HepG2 (cell line): ENCODE measurements around the gene CELSR3. TPM values are rescaled to one million over a fixed set of nuclear protein-coding genes. Genes with fewer than 3 reads are reported as not detected.

ENCODE experiments used
- AGO1 ChIP-seq: fragments of 200-400 bp; formaldehyde crosslinking; IDR thresholded peaks from 2 replicates; pipeline ENCODE4 v1.6.1; 2017; ENCODE audit warnings: mild to moderate bottlenecking, low read depth, low read length, moderate library complexity; ENCODE audit not compliant: poor library complexity, severe bottlenecking
- CAMTA2 ChIP-seq: sonication (generic); formaldehyde crosslinking; IDR thresholded peaks from 2 replicates; pipeline ENCODE4 v1.4.0; 2020; ENCODE audit warnings: mild to moderate bottlenecking, missing genetic modification reagents, borderline replicate concordance
- FOXK1 ChIP-seq: sonication (generic); formaldehyde crosslinking; IDR thresholded peaks from 2 replicates; pipeline ENCODE4 v1.4.0; 2020; ENCODE audit warnings: low read depth, missing genetic modification reagents, borderline replicate concordance
- IKZF1 ChIP-seq: fragments of 450-650 bp; IDR thresholded peaks from 2 replicates; pipeline ENCODE4 v1.7.1; 2016
- KAT8 ChIP-seq: IDR thresholded peaks from 2 replicates; pipeline ENCODE4 v1.6.1; 2016; ENCODE audit warnings: missing genetic modification reagents, missing compliant biosample characterization
- NFIC ChIP-seq: IDR thresholded peaks from 2 replicates; pipeline ENCODE4 v1.6.1; 2012; ENCODE audit warnings: mild to moderate bottlenecking, low read length, inconsistent platforms
- PTBP1 ChIP-seq: fragments of 200-400 bp; formaldehyde crosslinking; IDR thresholded peaks from 2 replicates; pipeline ENCODE4 v1.6.1; 2018; ENCODE audit warnings: low read length, low read depth; ENCODE audit not compliant: poor library complexity, severe bottlenecking
- SP1 ChIP-seq, 2 experiments: fragments of 450-650 bp in 1 of 2; sonication (generic) in 1 of 2; formaldehyde crosslinking in 1 of 2; IDR thresholded peaks; 2 replicates each; pipeline versions ENCODE4 v1.4.0 to v1.6.1; 2016 to 2020; ENCODE audit warnings: missing genetic modification reagents in 1 of 2
- TEAD3 ChIP-seq: optimal IDR thresholded peaks from 2 replicates; pipeline ENCODE3; 2016; ENCODE audit warnings: borderline replicate concordance
- TRIM24 ChIP-seq: sonication (generic); formaldehyde crosslinking; IDR thresholded peaks from 2 replicates; pipeline ENCODE4 v1.8.0; 2022; ENCODE audit warnings: mild to moderate bottlenecking, missing genetic modification reagents
- polyA plus RNA-seq, 8 experiments: library from polyadenylated mRNA; depleted of rRNA in 3 of 8; stranded (reverse) in 7 of 8; unstranded in 1 of 8; fragments of >200 nt; fragmentation: Illumina TruSeq in 4 of 8; extraction: Trizol in 4 of 8; gene quantifications; 2 replicates each; pipeline versions ENCODE4 v1.2.1 to v1.2.3, GENCODE V29; 2011 to 2016; ENCODE audit warnings: low read depth in 4 of 8, missing spikeins in 1 of 8, mixed read lengths in 1 of 8; ENCODE audit not compliant: insufficient read depth in 1 of 8
- total RNA-seq, 5 experiments: library from RNA; depleted of rRNA; stranded (reverse); fragments of >200 nt; fragmentation: Illumina TruSeq; extraction: Trizol; gene quantifications; 2 replicates each; pipeline ENCODE4 v1.2.3, GENCODE V29; 2016; ENCODE audit warnings: low read depth in 1 of 5
- TF ChIP-seq, protein P1 (sequence below): sonication (generic); formaldehyde crosslinking; IDR thresholded peaks from 2 replicates; pipeline ENCODE4 v1.9.0; 2022; ENCODE audit warnings: low read depth, missing genetic modification reagents
- TF ChIP-seq, protein P2 (sequence below): sonication (generic); formaldehyde crosslinking; IDR thresholded peaks from 2 replicates; pipeline ENCODE4 v1.5.0; 2020; ENCODE audit warnings: mild to moderate bottlenecking, missing genetic modification reagents
- TF ChIP-seq, protein P3 (sequence below): sonication (generic); formaldehyde crosslinking; conservative IDR thresholded peaks from 2 replicates; pipeline ENCODE4 v1.4.0; 2020; ENCODE audit warnings: missing genetic modification reagents
- TF ChIP-seq, protein P4 (sequence below): sonication (generic); formaldehyde crosslinking; IDR thresholded peaks from 2 replicates; pipeline ENCODE4 v1.8.1; 2022; ENCODE audit warnings: low read depth, mild to moderate bottlenecking, missing genetic modification reagents
- TF ChIP-seq, protein P5 (sequence below): IDR thresholded peaks from 2 replicates; pipeline ENCODE4 v1.6.1; 2018; ENCODE audit warnings: missing genetic modification reagents, mild to moderate bottlenecking, missing compliant biosample characterization
- TF ChIP-seq, protein P6 (sequence below): sonication (generic); formaldehyde crosslinking; IDR thresholded peaks from 2 replicates; pipeline ENCODE4 v1.5.1; 2020; ENCODE audit warnings: missing genetic modification reagents, mild to moderate bottlenecking, borderline replicate concordance
- TF ChIP-seq, protein P7 (sequence below): sonication (generic); formaldehyde crosslinking; IDR thresholded peaks from 2 replicates; pipeline ENCODE4 v1.9.0; 2021; ENCODE audit warnings: missing genetic modification reagents, borderline replicate concordance

Gene CELSR3
- total and polyA plus RNA-seq, 2 of the 13 experiments (the other 11 are each of a cell fraction or from before 2014, with no cell fraction given), result 5.4 to 6.7 TPM

DNA sequence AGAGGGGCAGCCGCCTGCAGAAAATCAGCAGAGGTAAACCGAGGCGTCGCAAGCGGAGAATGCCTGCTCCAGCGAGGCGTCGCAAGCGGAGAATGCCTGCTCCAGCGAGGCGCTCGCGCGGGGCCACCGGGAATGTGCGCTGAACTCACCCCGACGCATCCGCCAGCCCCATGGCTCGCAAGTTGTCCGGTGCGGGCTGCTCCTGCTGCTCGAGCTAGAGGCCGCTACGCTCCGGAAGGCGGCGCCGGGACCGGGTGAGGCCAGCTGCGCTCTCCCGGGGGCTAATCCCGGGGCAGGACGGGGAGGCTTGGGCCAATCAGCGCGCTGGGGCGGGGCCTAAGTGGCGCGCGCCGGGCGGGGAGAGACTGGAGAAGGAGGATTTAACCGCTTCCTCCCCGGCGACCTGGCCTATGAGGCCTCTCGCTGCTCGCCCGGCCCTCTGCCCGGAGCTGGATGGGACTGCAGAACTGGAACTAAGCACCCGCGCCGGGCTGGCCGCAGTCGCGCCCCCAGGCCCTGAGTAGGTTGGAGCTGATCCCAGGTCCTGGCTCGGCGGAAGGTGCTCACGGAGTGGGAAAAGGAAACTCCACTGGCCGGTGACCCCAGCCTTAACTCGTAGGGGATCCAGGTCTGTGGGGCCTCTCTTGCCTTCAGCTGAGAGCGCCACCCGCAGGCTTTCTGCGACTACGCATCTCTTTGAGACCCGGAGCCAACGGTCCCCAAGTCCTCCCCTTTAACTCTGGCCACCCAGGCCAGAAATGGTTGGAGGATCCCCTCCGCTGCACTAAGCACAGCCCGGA, 27.3 kb downstream of the CELSR3 start, which contains the start of gene SLC26A6 (continued):
- TF ChIP-seq, protein P1, sequence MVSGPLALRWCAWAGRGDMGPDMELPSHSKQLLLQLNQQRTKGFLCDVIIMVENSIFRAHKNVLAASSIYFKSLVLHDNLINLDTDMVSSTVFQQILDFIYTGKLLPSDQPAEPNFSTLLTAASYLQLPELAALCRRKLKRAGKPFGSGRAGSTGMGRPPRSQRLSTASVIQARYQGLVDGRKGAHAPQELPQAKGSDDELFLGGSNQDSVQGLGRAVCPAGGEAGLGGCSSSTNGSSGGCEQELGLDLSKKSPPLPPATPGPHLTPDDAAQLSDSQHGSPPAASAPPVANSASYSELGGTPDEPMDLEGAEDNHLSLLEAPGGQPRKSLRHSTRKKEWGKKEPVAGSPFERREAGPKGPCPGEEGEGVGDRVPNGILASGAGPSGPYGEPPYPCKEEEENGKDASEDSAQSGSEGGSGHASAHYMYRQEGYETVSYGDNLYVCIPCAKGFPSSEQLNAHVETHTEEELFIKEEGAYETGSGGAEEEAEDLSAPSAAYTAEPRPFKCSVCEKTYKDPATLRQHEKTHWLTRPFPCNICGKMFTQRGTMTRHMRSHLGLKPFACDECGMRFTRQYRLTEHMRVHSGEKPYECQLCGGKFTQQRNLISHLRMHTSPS, result peak; percentile 71
- peak; percentile 49 for TF ChIP-seq TEAD3 (CRISPR knock-in tag)
- TF ChIP-seq, protein P2, sequence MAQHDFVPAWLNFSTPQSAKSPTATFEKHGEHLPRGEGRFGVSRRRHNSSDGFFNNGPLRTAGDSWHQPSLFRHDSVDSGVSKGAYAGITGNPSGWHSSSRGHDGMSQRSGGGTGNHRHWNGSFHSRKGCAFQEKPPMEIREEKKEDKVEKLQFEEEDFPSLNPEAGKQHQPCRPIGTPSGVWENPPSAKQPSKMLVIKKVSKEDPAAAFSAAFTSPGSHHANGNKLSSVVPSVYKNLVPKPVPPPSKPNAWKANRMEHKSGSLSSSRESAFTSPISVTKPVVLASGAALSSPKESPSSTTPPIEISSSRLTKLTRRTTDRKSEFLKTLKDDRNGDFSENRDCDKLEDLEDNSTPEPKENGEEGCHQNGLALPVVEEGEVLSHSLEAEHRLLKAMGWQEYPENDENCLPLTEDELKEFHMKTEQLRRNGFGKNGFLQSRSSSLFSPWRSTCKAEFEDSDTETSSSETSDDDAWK (CRISPR knock-in tag), result no peak
- no peak for TF ChIP-seq NFIC
- TF ChIP-seq, protein P3, sequence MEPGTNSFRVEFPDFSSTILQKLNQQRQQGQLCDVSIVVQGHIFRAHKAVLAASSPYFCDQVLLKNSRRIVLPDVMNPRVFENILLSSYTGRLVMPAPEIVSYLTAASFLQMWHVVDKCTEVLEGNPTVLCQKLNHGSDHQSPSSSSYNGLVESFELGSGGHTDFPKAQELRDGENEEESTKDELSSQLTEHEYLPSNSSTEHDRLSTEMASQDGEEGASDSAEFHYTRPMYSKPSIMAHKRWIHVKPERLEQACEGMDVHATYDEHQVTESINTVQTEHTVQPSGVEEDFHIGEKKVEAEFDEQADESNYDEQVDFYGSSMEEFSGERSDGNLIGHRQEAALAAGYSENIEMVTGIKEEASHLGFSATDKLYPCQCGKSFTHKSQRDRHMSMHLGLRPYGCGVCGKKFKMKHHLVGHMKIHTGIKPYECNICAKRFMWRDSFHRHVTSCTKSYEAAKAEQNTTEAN (CRISPR knock-in tag), result peak; percentile 40; the same call in 1 of the 2 replicates
- TF ChIP-seq AGO1, result peak; percentile 87
- TF ChIP-seq, protein P4, sequence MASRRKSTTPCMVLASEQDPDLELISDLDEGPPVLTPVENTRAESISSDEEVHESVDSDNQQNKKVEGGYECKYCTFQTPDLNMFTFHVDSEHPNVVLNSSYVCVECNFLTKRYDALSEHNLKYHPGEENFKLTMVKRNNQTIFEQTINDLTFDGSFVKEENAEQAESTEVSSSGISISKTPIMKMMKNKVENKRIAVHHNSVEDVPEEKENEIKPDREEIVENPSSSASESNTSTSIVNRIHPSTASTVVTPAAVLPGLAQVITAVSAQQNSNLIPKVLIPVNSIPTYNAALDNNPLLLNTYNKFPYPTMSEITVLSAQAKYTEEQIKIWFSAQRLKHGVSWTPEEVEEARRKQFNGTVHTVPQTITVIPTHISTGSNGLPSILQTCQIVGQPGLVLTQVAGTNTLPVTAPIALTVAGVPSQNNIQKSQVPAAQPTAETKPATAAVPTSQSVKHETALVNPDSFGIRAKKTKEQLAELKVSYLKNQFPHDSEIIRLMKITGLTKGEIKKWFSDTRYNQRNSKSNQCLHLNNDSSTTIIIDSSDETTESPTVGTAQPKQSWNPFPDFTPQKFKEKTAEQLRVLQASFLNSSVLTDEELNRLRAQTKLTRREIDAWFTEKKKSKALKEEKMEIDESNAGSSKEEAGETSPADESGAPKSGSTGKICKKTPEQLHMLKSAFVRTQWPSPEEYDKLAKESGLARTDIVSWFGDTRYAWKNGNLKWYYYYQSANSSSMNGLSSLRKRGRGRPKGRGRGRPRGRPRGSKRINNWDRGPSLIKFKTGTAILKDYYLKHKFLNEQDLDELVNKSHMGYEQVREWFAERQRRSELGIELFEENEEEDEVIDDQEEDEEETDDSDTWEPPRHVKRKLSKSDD (CRISPR knock-in tag), result 0 out of 2 replicates have a peak, but pooled peaks have one; percentile 52
- TF ChIP-seq, protein P5, sequence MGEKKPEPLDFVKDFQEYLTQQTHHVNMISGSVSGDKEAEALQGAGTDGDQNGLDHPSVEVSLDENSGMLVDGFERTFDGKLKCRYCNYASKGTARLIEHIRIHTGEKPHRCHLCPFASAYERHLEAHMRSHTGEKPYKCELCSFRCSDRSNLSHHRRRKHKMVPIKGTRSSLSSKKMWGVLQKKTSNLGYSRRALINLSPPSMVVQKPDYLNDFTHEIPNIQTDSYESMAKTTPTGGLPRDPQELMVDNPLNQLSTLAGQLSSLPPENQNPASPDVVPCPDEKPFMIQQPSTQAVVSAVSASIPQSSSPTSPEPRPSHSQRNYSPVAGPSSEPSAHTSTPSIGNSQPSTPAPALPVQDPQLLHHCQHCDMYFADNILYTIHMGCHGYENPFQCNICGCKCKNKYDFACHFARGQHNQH (CRISPR knock-in tag), result no peak
- TF ChIP-seq, protein P6, sequence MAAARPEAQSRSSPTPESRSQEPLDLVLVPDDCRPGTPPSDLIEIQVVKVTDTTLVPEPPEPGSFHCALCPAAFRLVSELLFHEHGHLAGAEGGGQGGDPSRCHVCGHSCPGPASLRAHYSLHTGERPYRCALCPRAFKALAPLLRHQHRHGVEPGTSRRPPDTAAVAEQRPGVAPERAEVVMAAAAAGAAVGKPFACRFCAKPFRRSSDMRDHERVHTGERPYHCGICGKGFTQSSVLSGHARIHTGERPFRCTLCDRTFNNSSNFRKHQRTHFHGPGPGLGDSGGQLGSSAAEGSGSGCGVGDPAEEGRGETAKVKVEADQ (CRISPR knock-in tag), result peak; percentile 73; the same call in 1 of the 2 replicates
- TF ChIP-seq SP1 (IDR thresholded peaks at IDR 0.05), result no peak
- TF ChIP-seq SP1 (CRISPR knock-in tag; IDR thresholded peaks at IDR 0.05), result peak; percentile 82
- 0 out of 2 replicates have a peak, but pooled peaks have one; percentile 13 for TF ChIP-seq FOXK1 (CRISPR knock-in tag)
- TF ChIP-seq KAT8 (CRISPR knock-in tag), result 0 out of 2 replicates have a peak, but pooled peaks have one; percentile 38
- peak; percentile 70 for TF ChIP-seq PTBP1
- TF ChIP-seq TRIM24 (CRISPR knock-in tag), result no peak
- TF ChIP-seq, protein P7, sequence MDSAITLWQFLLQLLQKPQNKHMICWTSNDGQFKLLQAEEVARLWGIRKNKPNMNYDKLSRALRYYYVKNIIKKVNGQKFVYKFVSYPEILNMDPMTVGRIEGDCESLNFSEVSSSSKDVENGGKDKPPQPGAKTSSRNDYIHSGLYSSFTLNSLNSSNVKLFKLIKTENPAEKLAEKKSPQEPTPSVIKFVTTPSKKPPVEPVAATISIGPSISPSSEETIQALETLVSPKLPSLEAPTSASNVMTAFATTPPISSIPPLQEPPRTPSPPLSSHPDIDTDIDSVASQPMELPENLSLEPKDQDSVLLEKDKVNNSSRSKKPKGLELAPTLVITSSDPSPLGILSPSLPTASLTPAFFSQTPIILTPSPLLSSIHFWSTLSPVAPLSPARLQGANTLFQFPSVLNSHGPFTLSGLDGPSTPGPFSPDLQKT, result no peak
- no peak for TF ChIP-seq IKZF1
- TF ChIP-seq CAMTA2 (CRISPR knock-in tag), result 0 out of 2 replicates have a peak, but pooled peaks have one; percentile 9
